Mesenteric fat pad (tissue), 1 donor: Measurements from ENCODE around the gene CAMTA2. TPM values are rescaled to one million over a fixed set of nuclear protein-coding genes. Genes with fewer than 3 reads are reported as not detected.

Experiments
- DNase-seq: peaks from one replicate; pipeline ENCODE4 v3.0.0-alpha.2; 2020; ENCODE audit warnings: low spot score
- total RNA-seq: library from RNA; stranded (reverse); fragmentation: NEBNext Ultra II Directional; extraction: Animal tissue kit (Norgen Biotek cat#: 25700); gene quantifications from one replicate; pipeline ENCODE4 v1.2.1, GENCODE V29; 2021
- donor health status: DM: yes; HTN: yes; CAD: no.

The CAMTA2 gene
- total RNA-seq, 1 donor from 2014 or later, result 53.8 TPM

GRCh38 chr17:4969551-4970173 is 17.8 kb downstream of the CAMTA2 start:
- DNase-seq, result no peak

- no peak for DNase-seq
These were observed 18.4 kb downstream of the CAMTA2 start for GRCh38 chr17:4969047-4969550.

- DNase-seq, result no peak
These were observed 18.9 kb downstream of the CAMTA2 start for GRCh38 chr17:4968486-4969046.

DNA sequence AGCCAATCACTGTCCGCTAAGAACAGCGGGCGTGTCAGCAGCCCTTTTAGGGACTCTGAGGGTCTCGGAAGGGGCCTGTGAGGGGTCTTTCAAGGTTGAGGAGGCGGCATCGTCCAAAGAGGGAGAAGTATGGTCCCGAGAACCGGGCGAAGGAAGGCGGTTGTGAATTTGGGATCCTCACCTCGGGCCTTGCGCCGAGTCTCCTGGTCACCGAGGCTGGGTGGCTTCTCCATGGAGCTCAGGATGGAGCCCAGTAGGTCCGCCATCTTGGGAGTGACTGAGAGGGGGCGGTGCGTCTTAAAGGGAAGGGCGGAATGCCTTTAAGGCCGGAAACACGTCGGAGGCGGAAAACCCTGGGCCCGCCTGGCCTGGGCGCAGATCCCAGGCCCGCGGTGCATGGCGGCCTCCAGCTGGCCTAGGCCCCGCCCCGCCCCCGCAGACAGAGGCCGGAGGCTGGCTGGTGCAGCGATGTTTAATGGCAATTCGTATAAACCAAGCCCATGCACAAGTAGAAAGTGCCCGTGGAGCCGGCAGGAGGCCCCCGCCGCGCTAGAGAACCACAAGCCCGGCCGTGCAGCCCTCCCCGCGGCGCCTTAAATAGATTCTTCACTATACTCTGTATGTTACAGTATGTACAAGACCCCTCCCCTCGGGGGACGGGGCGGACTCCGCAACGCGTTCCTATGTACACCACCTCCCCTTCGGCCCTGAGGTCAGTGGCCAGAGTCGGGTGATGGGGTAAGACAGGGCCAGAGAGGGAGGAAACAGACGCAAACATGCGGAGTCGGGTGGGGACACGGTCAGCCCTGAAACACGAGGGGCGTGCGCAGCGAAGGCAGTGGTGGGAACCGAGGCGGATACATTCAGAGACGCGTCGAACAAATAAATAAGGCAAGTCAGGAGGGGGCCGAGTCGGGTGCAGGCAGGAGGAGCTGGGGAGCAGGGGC is 19.7 kb downstream of the CAMTA2 start, which contains the start of gene SPAG7:
Gene SPAG7, minus strand, starts transcription at position 279 of the 947 bp plus-strand sequence. Its CDS starts 13 bp downstream, at position 266.
- DNase-seq, result peak; percentile 96

- DNase-seq, result peak; percentile 98
These were observed 20.5 kb downstream of the CAMTA2 start for GRCh38 chr17:4966844-4967538.

DNA sequence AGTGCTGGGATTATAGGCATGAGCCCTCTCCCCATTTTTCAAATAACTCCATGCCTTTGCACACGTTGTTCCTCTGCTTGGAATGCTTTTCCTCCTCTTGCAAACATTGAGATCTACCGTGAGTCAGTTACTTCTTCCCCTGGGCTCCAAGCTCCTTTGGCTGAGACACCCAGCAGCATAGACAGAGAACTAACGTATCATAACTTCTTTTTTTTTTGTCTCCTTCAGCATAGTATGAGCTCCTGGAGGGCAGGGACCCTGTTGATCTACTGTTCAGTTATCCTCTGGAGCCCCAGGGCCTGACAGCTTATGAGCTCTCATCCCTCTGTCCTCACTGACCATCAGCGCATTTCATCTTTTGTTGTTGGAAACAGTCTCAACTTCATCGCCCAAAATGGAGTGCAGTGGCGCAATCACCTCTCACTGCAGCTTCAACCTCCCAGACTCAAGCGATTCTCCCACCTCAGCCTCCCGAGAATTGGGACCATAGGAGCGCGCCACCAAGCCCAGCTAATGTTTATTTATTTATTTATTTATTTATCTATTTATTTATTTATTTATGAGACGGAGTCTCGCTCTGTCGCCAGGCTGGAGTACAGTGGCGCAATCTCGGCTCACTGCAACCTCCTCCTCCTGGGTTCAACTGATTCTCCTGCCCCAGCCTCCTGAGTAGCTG is 22.0 kb downstream of the CAMTA2 start:
- no peak for DNase-seq

DNA sequence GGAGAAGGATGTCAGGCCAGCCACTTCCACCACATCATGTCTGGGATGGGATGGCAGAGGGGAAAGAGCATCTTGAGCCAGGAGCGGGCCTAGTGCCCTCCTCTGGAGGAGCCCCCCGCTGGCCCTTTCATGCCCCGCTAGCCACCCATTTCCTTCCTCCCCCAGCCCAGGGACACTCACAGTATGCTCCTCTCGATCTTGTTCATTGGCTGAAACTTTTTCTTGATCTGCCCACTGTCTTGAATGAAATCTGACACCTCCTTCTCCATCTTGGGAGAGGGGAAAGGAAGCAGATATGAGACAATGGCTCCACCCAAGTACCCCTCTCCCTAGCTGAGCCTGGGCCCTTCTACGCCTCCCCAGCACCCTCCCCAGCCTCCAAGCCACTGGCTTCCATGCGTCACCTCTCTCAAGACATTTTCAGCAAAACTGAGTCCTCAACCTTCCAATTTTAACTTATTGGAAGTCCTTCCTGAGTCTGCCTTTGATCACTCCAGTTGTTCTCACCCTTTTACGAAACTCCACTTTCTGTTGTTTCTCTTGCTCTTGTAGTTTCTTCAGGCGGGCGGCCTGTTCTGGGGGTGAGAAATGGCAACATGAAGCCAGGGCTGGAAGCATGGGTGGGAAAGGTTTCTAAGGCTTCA is 27.1 kb downstream of the CAMTA2 start:
- DNase-seq, result no peak

- no peak for DNase-seq
These were observed 28.1 kb downstream of the CAMTA2 start for GRCh38 chr17:4959261-4959965.

DNA sequence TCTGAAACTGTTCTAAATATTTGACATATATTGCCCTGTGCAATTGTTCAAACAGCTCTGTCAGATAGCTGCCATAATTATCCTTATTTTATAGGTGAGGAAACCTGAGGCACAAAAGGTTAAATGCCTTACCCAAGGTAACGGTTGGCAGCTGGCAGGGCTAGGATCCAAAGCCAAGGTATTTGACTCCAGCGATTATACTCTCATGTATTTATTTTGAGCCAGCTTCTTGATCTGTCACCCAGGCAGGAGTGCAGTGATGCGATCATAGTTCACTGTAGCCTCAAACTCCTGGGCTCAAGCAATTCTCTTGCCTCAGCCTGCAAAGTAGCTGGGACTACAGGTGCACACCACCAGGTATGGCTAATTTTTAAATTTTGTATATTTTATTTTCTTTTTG is 29.4 kb downstream of the CAMTA2 start:
- DNase-seq, result no peak

DNA sequence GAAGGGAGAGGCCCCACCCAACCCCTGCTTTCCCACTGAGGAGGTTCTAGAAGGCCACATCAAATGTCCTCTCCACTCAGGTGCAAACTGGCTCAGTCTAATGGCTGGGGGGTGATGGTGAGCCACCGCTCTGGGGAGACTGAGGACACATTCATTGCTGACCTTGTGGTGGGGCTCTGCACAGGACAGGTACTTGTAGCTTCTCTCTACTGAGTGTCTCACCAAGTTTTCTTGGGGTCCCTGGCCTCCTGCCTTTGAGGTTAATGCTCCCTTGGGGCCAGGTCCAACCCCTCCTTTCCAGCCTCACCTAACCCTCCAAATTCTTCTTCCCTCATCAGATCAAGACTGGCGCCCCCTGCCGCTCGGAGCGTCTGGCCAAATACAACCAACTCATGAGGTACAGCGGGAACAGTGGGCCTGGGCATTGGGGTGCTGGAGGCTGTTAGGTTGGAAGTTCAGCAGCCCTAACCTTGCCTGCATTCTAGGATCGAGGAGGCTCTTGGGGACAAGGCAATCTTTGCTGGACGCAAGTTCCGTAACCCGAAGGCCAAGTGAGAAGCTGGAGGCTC is 30.9 kb downstream of the CAMTA2 start:
- no peak for DNase-seq

GRCh38 chr17:4955091-4955490 is 32.4 kb downstream of the CAMTA2 start:
- DNase-seq, result no peak

DNA sequence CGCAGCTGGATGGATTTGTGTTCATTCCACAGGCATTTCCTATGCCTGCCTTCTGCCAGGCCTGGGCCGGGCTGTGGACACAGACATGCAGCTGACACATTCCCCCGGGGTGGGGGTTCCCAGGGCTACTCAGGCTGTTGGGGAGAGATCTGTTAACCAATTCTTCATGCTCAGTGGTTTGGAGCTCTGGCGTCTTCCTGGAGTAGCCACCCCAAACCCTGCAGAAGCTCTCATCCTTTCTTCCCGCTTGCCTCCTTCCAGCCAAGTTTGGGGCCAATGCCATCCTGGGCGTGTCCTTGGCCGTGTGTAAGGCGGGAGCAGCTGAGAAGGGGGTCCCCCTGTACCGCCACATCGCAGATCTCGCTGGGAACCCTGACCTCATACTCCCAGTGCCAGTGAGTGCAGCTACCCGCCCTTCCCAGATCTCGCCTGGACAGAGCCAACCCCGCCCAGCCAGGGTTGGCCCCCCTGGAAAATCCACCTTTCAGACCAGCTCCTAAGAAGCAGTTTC is 34.0 kb downstream of the CAMTA2 start:
- no peak for DNase-seq

- DNase-seq, result no peak
These were observed 36.0 kb downstream of the CAMTA2 start for GRCh38 chr17:4951486-4951885.

DNA sequence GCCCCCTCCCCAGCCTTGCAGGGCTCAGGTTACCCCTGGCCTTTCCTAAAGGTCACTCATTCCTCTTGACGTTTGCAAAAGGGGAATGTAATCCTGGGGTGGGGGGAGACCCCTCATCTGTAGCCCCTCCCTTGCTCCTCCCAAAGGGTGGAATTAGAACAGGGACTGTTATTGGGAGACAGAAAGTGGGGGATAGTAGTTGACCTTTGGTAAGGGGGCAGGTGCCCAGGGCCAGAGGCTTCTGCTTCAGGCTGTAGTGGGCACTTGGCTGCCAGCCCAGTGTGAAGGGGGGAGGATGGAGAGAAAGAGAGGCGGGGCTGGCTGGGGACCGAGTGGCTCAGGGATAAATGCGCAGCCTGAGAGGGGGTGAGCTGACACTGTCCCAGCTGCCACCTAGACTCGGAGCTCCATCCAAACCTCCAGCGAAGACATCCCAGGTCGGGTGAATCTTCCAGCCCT is 36.7 kb downstream of the CAMTA2 start, which contains the start of gene ENO3:
Gene ENO3, plus strand, starts transcription at position 374 of the 459 bp plus-strand sequence. CDS start 711 bp downstream, outside the sequence.
- DNase-seq, result no peak

DNA sequence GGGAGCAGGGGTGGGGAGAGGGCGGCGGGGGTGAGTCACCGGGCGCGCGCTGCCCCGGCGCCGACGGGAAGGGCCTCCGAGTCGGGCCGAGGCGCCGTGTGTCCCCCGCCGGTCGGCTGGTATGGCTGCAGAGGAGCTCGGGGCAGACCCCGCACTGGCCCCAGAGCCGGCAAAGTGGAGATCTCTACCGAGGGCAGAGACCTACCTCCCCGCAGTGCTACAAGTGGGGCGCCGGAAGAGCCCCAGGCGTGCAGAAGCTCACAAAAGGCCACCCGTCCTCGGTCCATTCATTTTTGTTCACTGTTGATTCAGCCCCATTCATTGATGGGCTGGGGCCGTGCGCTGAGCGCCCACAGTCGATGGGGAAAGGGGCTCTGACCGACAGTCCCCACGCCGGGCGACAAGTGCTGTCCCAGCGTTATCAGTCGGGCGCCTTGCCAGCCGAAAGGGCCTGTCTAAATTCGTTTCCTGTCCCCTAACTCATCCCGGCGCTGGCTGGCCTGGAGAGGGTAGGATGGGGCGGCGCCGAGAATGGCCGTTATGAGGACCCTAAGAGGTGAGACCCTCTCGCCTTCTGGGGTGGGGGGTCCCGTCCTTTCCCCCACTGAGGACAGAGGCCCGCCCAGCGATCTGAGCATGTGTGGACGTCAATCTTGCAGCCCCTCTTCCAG is 37.3 kb downstream of the CAMTA2 start:
- DNase-seq, result no peak

GRCh38 chr17:4949321-4950074 is 38.0 kb downstream of the CAMTA2 start:
- peak; percentile 93 for DNase-seq

GRCh38 chr17:4948931-4949320 is 38.5 kb downstream of the CAMTA2 start:
- peak; percentile 94 for DNase-seq
